ENCODE data around the gene LONP2. TPM values are rescaled to one million over a fixed set of nuclear protein-coding genes. Genes with fewer than 3 reads are reported as not detected.

LONP2 gene
- total and polyA plus RNA-seq, 2 of the 13 experiments (the other 11 are each of a cell fraction or from before 2014, with no cell fraction given), result 39.2 to 63.3 TPM

DNA sequence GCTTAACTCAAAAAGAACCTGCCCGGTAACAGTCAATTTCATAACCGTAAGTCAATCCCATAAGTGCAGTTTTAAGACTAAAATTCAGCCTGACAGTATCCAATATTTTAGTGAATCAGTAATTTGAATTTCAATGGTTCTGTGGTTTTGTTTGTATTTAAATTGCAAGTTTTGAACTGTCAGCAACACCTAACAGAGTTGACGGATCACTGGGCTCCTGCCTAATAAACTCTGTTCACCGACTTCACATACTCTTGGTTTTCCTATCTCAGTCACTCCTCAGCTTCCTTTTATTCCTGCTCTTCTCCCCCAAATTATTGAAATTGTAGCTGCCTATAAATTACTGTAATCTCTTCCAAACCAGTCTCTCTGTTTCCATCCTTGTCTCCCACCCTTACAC lies 128.6 kb downstream of the LONP2 start:
- Histone ChIP-seq H3K27ac (ENCODE audit: extremely low read length, insufficient read depth, low read length) (no peak overlapping the region), H3K4me1 (ENCODE audit: insufficient read depth, low read length) (peaks cover 45% of the 10 kb centered on the region), H3K9ac (ENCODE audit: insufficient read depth, low read depth, low read length) (no peak overlapping the region), H3K9me3 (ENCODE audit: low read length) (no peaks in the 10 kb centered on the region), H2AFZ (ENCODE audit: low read length) (no peak overlapping the region), H3K4me3 (replicated peaks in 1 of 3; ENCODE audit: insufficient read depth in 1 of 3, low read depth in 2 of 3, low read length in 3 of 3) (no peak overlapping the region), H3K27me3 (ENCODE audit: control insufficient read depth in 1 of 2, insufficient read depth in 2 of 2, low read length in 2 of 2) (no peaks in the 10 kb centered on the region), H3K79me2 (ENCODE audit: insufficient read depth, low read length) (peaks cover 98% of the 10 kb centered on the region), H3K36me3 (replicated peaks in 1 of 2; ENCODE audit: control insufficient read depth in 1 of 2, insufficient read depth in 2 of 2, low read length in 2 of 2) (no peaks in the 10 kb centered on the region), H4K20me1 (ENCODE audit: insufficient read depth, low read length) (peaks cover 53% of the 10 kb centered on the region), H3K4me2 (ENCODE audit: low read depth, low read length) (no peak overlapping the region)
- ATAC-seq (no peak), FAIRE-seq (no peak), DNase-seq (ENCODE audit: low spot score) (no peak)
- CTCF ChIA-PET (ENCODE audit: low intra/inter-chr PET ratio, low total read pairs), result no interaction called here
- intact Hi-C loops (cut with micrococcal nuclease; ENCODE audit: unreplicated experiment) (no loop called here), in situ Hi-C loops (cut with HindIII; ENCODE audit: extremely low pct_ligation_motif_present, low pct_unique_long_range_greater_than_20kb) (no loop called here)
- BruUV-seq (replicated peaks), result no TSS peak
- TF ChIP-seq, protein P1, sequence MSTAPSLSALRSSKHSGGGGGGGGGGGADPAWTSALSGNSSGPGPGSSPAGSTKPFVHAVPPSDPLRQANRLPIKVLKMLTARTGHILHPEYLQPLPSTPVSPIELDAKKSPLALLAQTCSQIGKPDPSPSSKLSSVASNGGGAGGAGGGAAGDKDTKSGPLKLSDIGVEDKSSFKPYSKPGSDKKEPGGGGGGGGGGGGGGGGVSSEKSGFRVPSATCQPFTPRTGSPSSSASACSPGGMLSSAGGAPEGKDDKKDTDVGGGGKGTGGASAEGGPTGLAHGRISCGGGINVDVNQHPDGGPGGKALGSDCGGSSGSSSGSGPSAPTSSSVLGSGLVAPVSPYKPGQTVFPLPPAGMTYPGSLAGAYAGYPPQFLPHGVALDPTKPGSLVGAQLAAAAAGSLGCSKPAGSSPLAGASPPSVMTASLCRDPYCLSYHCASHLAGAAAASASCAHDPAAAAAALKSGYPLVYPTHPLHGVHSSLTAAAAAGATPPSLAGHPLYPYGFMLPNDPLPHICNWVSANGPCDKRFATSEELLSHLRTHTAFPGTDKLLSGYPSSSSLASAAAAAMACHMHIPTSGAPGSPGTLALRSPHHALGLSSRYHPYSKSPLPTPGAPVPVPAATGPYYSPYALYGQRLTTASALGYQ (CRISPR knock-in tag; IDR thresholded peaks at IDR 0.05), result no peak
- TF ChIP-seq, protein P2, sequence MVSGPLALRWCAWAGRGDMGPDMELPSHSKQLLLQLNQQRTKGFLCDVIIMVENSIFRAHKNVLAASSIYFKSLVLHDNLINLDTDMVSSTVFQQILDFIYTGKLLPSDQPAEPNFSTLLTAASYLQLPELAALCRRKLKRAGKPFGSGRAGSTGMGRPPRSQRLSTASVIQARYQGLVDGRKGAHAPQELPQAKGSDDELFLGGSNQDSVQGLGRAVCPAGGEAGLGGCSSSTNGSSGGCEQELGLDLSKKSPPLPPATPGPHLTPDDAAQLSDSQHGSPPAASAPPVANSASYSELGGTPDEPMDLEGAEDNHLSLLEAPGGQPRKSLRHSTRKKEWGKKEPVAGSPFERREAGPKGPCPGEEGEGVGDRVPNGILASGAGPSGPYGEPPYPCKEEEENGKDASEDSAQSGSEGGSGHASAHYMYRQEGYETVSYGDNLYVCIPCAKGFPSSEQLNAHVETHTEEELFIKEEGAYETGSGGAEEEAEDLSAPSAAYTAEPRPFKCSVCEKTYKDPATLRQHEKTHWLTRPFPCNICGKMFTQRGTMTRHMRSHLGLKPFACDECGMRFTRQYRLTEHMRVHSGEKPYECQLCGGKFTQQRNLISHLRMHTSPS (CRISPR knock-in tag; IDR thresholded peaks at IDR 0.05; ENCODE audit: low read depth), result no peak
- TF ChIP-seq SKI (IDR thresholded peaks at IDR 0.05; ENCODE audit: partially characterized antibody) (no peak), TP53 (CRISPR knock-in tag; conservative IDR thresholded peaks at IDR 0.05) (no peak), ZNF737 (CRISPR knock-in tag; IDR thresholded peaks at IDR 0.05; ENCODE audit: borderline replicate concordance) (no peak), HDAC6 (IDR thresholded peaks at IDR 0.05; ENCODE audit: low read depth, low read length) (no peak), ZFYVE20 (CRISPR knock-in tag; IDR thresholded peaks at IDR 0.05; ENCODE audit: borderline replicate concordance, low read depth) (no peak), SOX6 (IDR thresholded peaks at IDR 0.05) (no peak), SOX6 (CRISPR knock-in tag; IDR thresholded peaks at IDR 0.05) (no peak), ZNF138 (CRISPR knock-in tag; IDR thresholded peaks at IDR 0.05; ENCODE audit: low read depth) (no peak), IKZF1 (IDR thresholded peaks at IDR 0.05) (no peak), TBP (CRISPR knock-in tag; IDR thresholded peaks at IDR 0.05) (no peak), JUN (CRISPR knock-in tag; IDR thresholded peaks at IDR 0.05) (no peak), RXRB (CRISPR knock-in tag; IDR thresholded peaks at IDR 0.05; ENCODE audit: borderline replicate concordance) (no peak), PCBP2 (optimal IDR thresholded peaks at IDR 0.05; ENCODE audit: low read depth, low read length, poor library complexity, severe bottlenecking) (no peak), ZNF382 (CRISPR knock-in tag; IDR thresholded peaks at IDR 0.05; ENCODE audit: borderline replicate concordance) (no peak), ZNF235 (CRISPR knock-in tag; IDR thresholded peaks at IDR 0.05; ENCODE audit: borderline replicate concordance) (no peak), ESRRA (CRISPR knock-in tag; IDR thresholded peaks at IDR 0.05; ENCODE audit: low read depth) (no peak)
- POLR2A ChIA-PET, result no interaction called here
- WGBS (ENCODE audit: low lambda C conversion rate), result 93% methylated on average over 4 of the region's 4 CpGs
